B cell (primary cell): Measurements from ENCODE around the gene PCDHGA8. TPM values are rescaled to one million over a fixed set of nuclear protein-coding genes. Genes with fewer than 3 reads are reported as not detected.

ENCODE experiments used
- ATAC-seq: fragments of 200-7000 bp; cut with Tn5 transposase; one replicate; pipeline ENCODE4 v1.10.0; 2021; ENCODE audit warnings: low read depth, mild to moderate bottlenecking, moderate number of reproducible peaks, moderate library complexity
- CTCF ChIA-PET: fragments of 350-600 bp; sonication (Branson Sonifier 250); formaldehyde crosslinking; loops from one replicate; lab custom pipeline; 2021; ENCODE audit warnings: antibody characterized with exemption, inconsistent platforms; lab: Charles Lee
- POLR2A ChIA-PET: fragments of 350-600 bp; sonication (Branson Sonifier 250); formaldehyde crosslinking; loops from one replicate; lab custom pipeline; 2021; ENCODE audit warnings: antibody characterized with exemption; lab: Charles Lee
- DNase-seq: peaks from one replicate; pipeline ENCODE4 v3.0.0; 2013
- H2AFZ ChIP-seq: 2 replicates; pipeline ENCODE4 v1.6.1; 2012; ENCODE audit warnings: mild to moderate bottlenecking, low read depth, low read length; ENCODE audit not compliant: insufficient read depth, poor library complexity, severe bottlenecking
- H3K27ac ChIP-seq, 2 donors: 1 replicate in 1 of 2; 2 replicates in 1 of 2; pipeline ENCODE4 v1.5.1; 2012 to 2013; ENCODE audit warnings: low read length in 2 of 2, mild to moderate bottlenecking in 2 of 2, moderate library complexity in 1 of 2
- H3K27me3 ChIP-seq, 4 experiments: fragments of 200-600 bp in 1 of 4; sonication (generic) in 1 of 4; replicated peaks in 1 of 4; 1 replicate in 2 of 4; 2 replicates in 2 of 4; pipeline versions ENCODE4 v1.6.1 to v1.7.0; 2013 to 2016; ENCODE audit warnings: low read length in 3 of 4, mild to moderate bottlenecking in 2 of 4, mixed read lengths in 1 of 4, moderate library complexity in 1 of 4; ENCODE audit not compliant: insufficient read depth in 4 of 4, control insufficient read depth in 3 of 4; ENCODE audit errors: control extremely low read depth in 1 of 4
- H3K36me3 ChIP-seq, 2 experiments: replicated peaks in 1 of 2; 1 replicate in 1 of 2; 2 replicates in 1 of 2; pipeline versions ENCODE4 v1.6.1 to v1.7.1; 2013; ENCODE audit warnings: low read length in 1 of 2; ENCODE audit not compliant: insufficient read depth in 2 of 2, control insufficient read depth in 1 of 2; ENCODE audit errors: control extremely low read depth in 1 of 2, extremely low read depth in 1 of 2
- H3K4me1 ChIP-seq, 2 donors: fragments of 200-600 bp in 1 of 2; sonication (generic) in 1 of 2; 1 replicate in 1 of 2; 2 replicates in 1 of 2; pipeline versions ENCODE4 v1.5.1 to v1.6.1; 2013 to 2017; ENCODE audit warnings: low read length in 2 of 2; ENCODE audit not compliant: control insufficient read depth in 2 of 2, insufficient read depth in 2 of 2
- H3K4me2 ChIP-seq: replicated peaks from 2 replicates; pipeline ENCODE3; 2012; ENCODE audit warnings: mild to moderate bottlenecking, low read depth, low read length; ENCODE audit not compliant: poor library complexity, severe bottlenecking
- H3K4me3 ChIP-seq, 5 experiments: fragments of 200-600 bp in 1 of 5; sonication (generic) in 1 of 5; 1 replicate in 3 of 5; 2 replicates in 2 of 5; pipeline versions ENCODE4 v1.5.1 to v1.7.0; 2011 to 2016; ENCODE audit warnings: low read length in 4 of 5, mild to moderate bottlenecking in 4 of 5, low read depth in 2 of 5, control low read depth in 1 of 5, moderate library complexity in 1 of 5; ENCODE audit not compliant: insufficient read depth in 1 of 5; ENCODE audit errors: control extremely low read depth in 1 of 5, extremely low read depth in 1 of 5
- H3K79me2 ChIP-seq: fragments of 200-600 bp; sonication (generic); one replicate; pipeline ENCODE4 v1.6.0; 2016; ENCODE audit warnings: low read length; ENCODE audit not compliant: control insufficient read depth, insufficient read depth
- H3K9ac ChIP-seq: fragments of 200-600 bp; sonication (generic); 2 replicates; pipeline ENCODE4 v1.6.1; 2017; ENCODE audit warnings: mild to moderate bottlenecking, low read length, moderate library complexity
- H3K9me3 ChIP-seq, 3 donors: one replicate each; pipeline versions ENCODE4 v1.6.1 to v1.7.1; 2013; ENCODE audit warnings: low read length in 2 of 3; ENCODE audit not compliant: control insufficient read depth in 2 of 3, insufficient read depth in 1 of 3; ENCODE audit errors: control extremely low read depth in 1 of 3
- H4K20me1 ChIP-seq: 2 replicates; pipeline ENCODE4 v1.6.0; 2012; ENCODE audit warnings: mild to moderate bottlenecking, low read length; ENCODE audit not compliant: insufficient read depth, control insufficient read depth, poor library complexity, severe bottlenecking
- H3K27ac Mint-ChIP-seq: one replicate; pipeline ENCODE4 v1.8.0; 2021; ENCODE audit warnings: mixed read lengths
- H3K27me3 Mint-ChIP-seq: one replicate; pipeline ENCODE4 v1.8.0; 2021; ENCODE audit warnings: mixed read lengths
- H3K4me1 Mint-ChIP-seq: one replicate; pipeline ENCODE4 v1.8.0; 2021; ENCODE audit warnings: mixed read lengths
- H3K4me3 Mint-ChIP-seq: one replicate; pipeline ENCODE4 v1.8.0; 2021; ENCODE audit warnings: mixed read lengths
- H3K9me3 Mint-ChIP-seq: one replicate; pipeline ENCODE4 v1.8.0; 2022; ENCODE audit warnings: mixed read lengths; ENCODE audit not compliant: insufficient read depth
- CTCF ChIP-seq: fragments of 200-600 bp; IDR thresholded peaks from one replicate; pipeline ENCODE4 v1.8.0; 2022; ENCODE audit warnings: antibody characterized with exemption, mild to moderate bottlenecking
- EZH2 ChIP-seq: IDR thresholded peaks from 2 replicates; pipeline ENCODE4 v1.6.1; 2012; ENCODE audit warnings: borderline replicate concordance, low read depth, mild to moderate bottlenecking, moderate library complexity, low read length; ENCODE audit not compliant: insufficient read depth, poor library complexity, severe bottlenecking
- WGBS: methylation state at CpG from one replicate; pipeline ENCODE4 v1.1.5; 2013; ENCODE audit warnings: missing lambda C conversion rate; ENCODE audit not compliant: insufficient coverage; 5-methylcytosine and 5-hydroxymethylcytosine counted together
- intact Hi-C: fragments of 100-400 bp; cut with micrococcal nuclease; formaldehyde crosslinking; loops from one replicate; pipeline ENCODE4 v1.10.0; 2022
- polyA plus RNA-seq: library from polyadenylated mRNA; depleted of rRNA; stranded (reverse); fragments of >200 nt; gene quantifications from 2 replicates; pipeline ENCODE4 v1.2.3, GENCODE V29; 2012
- total RNA-seq, 2 donors: library from RNA; stranded (reverse); fragments of 120-200 nt in 1 of 2; gene quantifications; 1 replicate in 1 of 2; 2 replicates in 1 of 2; pipeline versions ENCODE4 v1.2.3 to v1.2.4, GENCODE V29; 2013 to 2022

PCDHGA8 gene
- total and polyA plus RNA-seq, 2 donors (not counting 1 experiment from before 2014, with no cell fraction given), result 0.21 to 1.2 TPM

GRCh38 chr5:141349917-141350619, 42.4 kb upstream of the PCDHGA8 start, which contains the start of gene PCDHGB1:
PCDHGB1 (plus strand) TSS chr5:141350099; CDS start chr5:141350261, 162 bp downstream.
- peak within 1 kb of the TSS; percentile 55 for H3K4me3 Mint-ChIP-seq
- intact Hi-C loops, result no loop called here

More at GRCh38 chr5:141349917-141350619, 42.4 kb upstream of the PCDHGA8 start, which contains the start of gene PCDHGB1:
- H3K27me3 Mint-ChIP-seq, result peaks cover 58% of the 10 kb centered on the region
- peak within 1 kb of the TSS; percentile 28 for H3K4me2 ChIP-seq
- CTCF ChIA-PET, result interaction anchor here (1.1 to 1.2 kb wide), 3 partner anchors 19 to 207 kb away, joined by 3 to 5 read pairs (median 3); partner anchors contain the start of gene PCDHGA1
- POLR2A ChIA-PET, result no interaction called here
- H3K4me3 ChIP-seq, result peak within 1 kb of the TSS in 2 of 5 experiments; percentile 21 to 44
- peak within 1 kb of the TSS; percentile 22 for H2AFZ ChIP-seq
- H3K36me3 ChIP-seq, result no peaks in the 10 kb centered on the region
- 32% methylated on average over 29 of the region's 29 CpGs for WGBS
- peaks cover 2 to 49% (median 31%) of the 10 kb centered on the region in 3 donors for H3K9me3 ChIP-seq
- peaks cover 0 to 52% (median 26%) of the 10 kb centered on the region in 4 experiments for H3K27me3 ChIP-seq
- H3K27ac Mint-ChIP-seq, result no peak within 1 kb of the TSS
- no peaks in the 10 kb centered on the region for H3K4me1 ChIP-seq
- no peaks in the 10 kb centered on the region for H3K79me2 ChIP-seq
- no peak for ATAC-seq
- no peak within 1 kb of the TSS for H3K9ac ChIP-seq
- H3K27ac ChIP-seq, result no peak within 1 kb of the TSS
- DNase-seq, result peak; percentile 29
- H3K9me3 Mint-ChIP-seq, result peaks cover 13% of the 10 kb centered on the region
- H3K4me1 Mint-ChIP-seq, result peaks cover 3% of the 10 kb centered on the region
- no peaks in the 10 kb centered on the region for H4K20me1 ChIP-seq
- peak; percentile 31 for TF ChIP-seq CTCF
- TF ChIP-seq EZH2, result no peak
